ENCODE measurements around the gene FRMD1.

- TF ChIP-seq CTCF (IDR thresholded peaks at IDR 0.05 in 2 of 3, conservative IDR thresholded peaks at IDR 0.05 in 1 of 3; ENCODE audit: borderline replicate concordance in 1 of 3, insufficient read depth in 1 of 3, low read depth in 2 of 3, low read length in 2 of 3), result no peak
- TF ChIP-seq YY1 (IDR thresholded peaks at IDR 0.05; ENCODE audit: extremely low read depth, insufficient replicate concordance, low read depth, low read length), result no peak
- TF ChIP-seq POLR2AphosphoS5 (IDR thresholded peaks at IDR 0.05; ENCODE audit: low read depth, low read length), result no peak
- no peak for TF ChIP-seq EZH2 (IDR thresholded peaks at IDR 0.05)
- no peak for TF ChIP-seq CEBPB (IDR thresholded peaks at IDR 0.05; ENCODE audit: low read depth)
- no peak for TF ChIP-seq FOSL1 (IDR thresholded peaks at IDR 0.05; ENCODE audit: low read depth)
- no peak for TF ChIP-seq JUND (IDR thresholded peaks at IDR 0.05)
- no peak for TF ChIP-seq POLR2A (IDR thresholded peaks at IDR 0.05; ENCODE audit: borderline replicate concordance, extremely low read depth, insufficient read depth, insufficient read length)
- TF ChIP-seq SP1 (IDR thresholded peaks at IDR 0.05; ENCODE audit: low read depth), result no peak
- no peak for TF ChIP-seq ATF3 (IDR thresholded peaks at IDR 0.05)
- no peak for TF ChIP-seq TCF7L2 (IDR thresholded peaks at IDR 0.05; ENCODE audit: borderline replicate concordance, extremely low read depth, insufficient read depth, insufficient read length)
These were observed 50.8 kb downstream of the FRMD1 start for GRCh38 chr6:168028181-168028580.

Measured in HCT116 (cell line).